Tibial nerve (tissue), 3 donors: Measurements from ENCODE around the gene C1RL.

ENCODE experiments used
- CTCF ChIP-seq, 5 experiments: fragments of 200-600 bp in 3 of 5; fragments of 450-650 bp in 2 of 5; sonication (generic) in 3 of 5; IDR thresholded peaks; one replicate each; pipeline ENCODE4 v1.5.1; 2016 to 2019; ENCODE audit warnings: antibody characterized with exemption in 5 of 5, mild to moderate bottlenecking in 3 of 5, moderate library complexity in 2 of 5
- POLR2A ChIP-seq, 2 donors: fragments of 450-650 bp; IDR thresholded peaks; one replicate each; pipeline ENCODE4 v1.6.1; 2017; ENCODE audit warnings: antibody characterized with exemption in 2 of 2, mild to moderate bottlenecking in 2 of 2, moderate library complexity in 2 of 2

- no peak for TF ChIP-seq CTCF (IDR thresholded peaks at IDR 0.05)
- no peak for TF ChIP-seq POLR2A (IDR thresholded peaks at IDR 0.05)
Observed at GRCh38 chr12:7137908-7138307, 28.9 kb upstream of the C1RL start.
